ENCODE results near the gene PDZD8.

The PDZD8 gene

GRCh38 chr10:117373823-117374505 is 1.3 kb downstream of the PDZD8 start:
- DNase-seq (ENCODE audit: low spot score): peak; percentile 37
- TF ChIP-seq CTCF (IDR thresholded peaks at IDR 0.05; ENCODE audit: borderline replicate concordance, control extremely low read depth, extremely low read depth, insufficient read depth, missing control alignments): no peak
- in situ Hi-C loops (cut with MboI; ENCODE audit: low sequenced_read_pairs, unreplicated experiment): no loop called here

GRCh38 chr10:117370205-117370604 is 5.0 kb downstream of the PDZD8 start:
- in situ Hi-C loops (cut with MboI; ENCODE audit: low sequenced_read_pairs, unreplicated experiment): no loop called here
- no peak for DNase-seq (ENCODE audit: low spot score)
- no peak for TF ChIP-seq CTCF (IDR thresholded peaks at IDR 0.05; ENCODE audit: borderline replicate concordance, control extremely low read depth, extremely low read depth, insufficient read depth, missing control alignments)

GRCh38 chr10:117367718-117368117 is 7.5 kb downstream of the PDZD8 start:
- in situ Hi-C loops (cut with MboI; ENCODE audit: low sequenced_read_pairs, unreplicated experiment): no loop called here
- no peak for TF ChIP-seq CTCF (IDR thresholded peaks at IDR 0.05; ENCODE audit: borderline replicate concordance, control extremely low read depth, extremely low read depth, insufficient read depth, missing control alignments)
- no peak for DNase-seq (ENCODE audit: low spot score)

GRCh38 chr10:117366741-117367140 is 8.5 kb downstream of the PDZD8 start:
- DNase-seq (ENCODE audit: low spot score): no peak

GRCh38 chr10:117365612-117366011 is 9.6 kb downstream of the PDZD8 start:
- in situ Hi-C loops (cut with MboI; ENCODE audit: low sequenced_read_pairs, unreplicated experiment): no loop called here
- no peak for TF ChIP-seq CTCF (IDR thresholded peaks at IDR 0.05; ENCODE audit: borderline replicate concordance, control extremely low read depth, extremely low read depth, insufficient read depth, missing control alignments)
- DNase-seq (ENCODE audit: low spot score): no peak

More at GRCh38 chr10:117366741-117367140, 8.5 kb downstream of the PDZD8 start:
- TF ChIP-seq CTCF (IDR thresholded peaks at IDR 0.05; ENCODE audit: borderline replicate concordance, control extremely low read depth, extremely low read depth, insufficient read depth, missing control alignments): no peak
- in situ Hi-C loops (cut with MboI; ENCODE audit: low sequenced_read_pairs, unreplicated experiment): no loop called here

GRCh38 chr10:117364110-117364960 is 10.9 kb downstream of the PDZD8 start:
- TF ChIP-seq CTCF (IDR thresholded peaks at IDR 0.05; ENCODE audit: borderline replicate concordance, control extremely low read depth, extremely low read depth, insufficient read depth, missing control alignments): no peak
- no peak for DNase-seq (ENCODE audit: low spot score)
- in situ Hi-C loops (cut with MboI; ENCODE audit: low sequenced_read_pairs, unreplicated experiment): no loop called here
